Heart left ventricle (tissue), 13 donors: ENCODE measurements around the gene HAND2.

Experiments
- CTCF ChIP-seq, 12 donors: fragments of 200-600 bp; sonication (generic) in 4 of 12; IDR thresholded peaks; one replicate each; pipeline versions ENCODE4 v1.5.0 to v1.8.0; 2018 to 2022; ENCODE audit warnings: antibody characterized with exemption in 12 of 12, mild to moderate bottlenecking in 5 of 12
- POLR2A ChIP-seq, 2 donors: fragments of 450-650 bp; IDR thresholded peaks; one replicate each; pipeline ENCODE4 v1.6.1; 2017; ENCODE audit warnings: antibody characterized with exemption in 2 of 2, mild to moderate bottlenecking in 2 of 2, moderate library complexity in 2 of 2
- donor health status: ischemic (EF 13 %, LVEDD 7.1; RV severe dilation, severe dysfunction).
- donor health status: DM: no; HTN: yes; CAD: no.
- donor health status: DM: no; HTN: no; CAD: no.
- donor health status: ischemic (EF 25% LVEDD 6.9; RV normal size, moderate dysfunction).
- donor health status: ischemic (EF 25% LVEDD 5.7; RV mildly dilated, moderate dysfunction).
- donor health status: ischemic (EF 35%, LVEDD 5.7; RV mildly dilated, moderate dysfunction).
- donor health status: nonischemic (EF 11% LVEDD 7.7; RV severe dilation, severe dysfunction).
- donor health status: DM: yes; HTN: yes; CAD: no.
- donor health status: PGD.
- donor health status: ischemic (EF 29% LVEDD 5.4; RV normal size, mild dysfunction).
- donor health status: nonischemic (EF 23%, LVEDD 6.1; RV moderate dilation, normal function).

- TF ChIP-seq CTCF (IDR thresholded peaks at IDR 0.05) (no peak), POLR2A (IDR thresholded peaks at IDR 0.05) (no peak)
Measured at GRCh38 chr4:173547889-173548288, 17.9 kb upstream of the HAND2 start.
